ENCODE data around the gene FATE1. TPM values are rescaled to one million over a fixed set of nuclear protein-coding genes. Genes with fewer than 3 reads are reported as not detected.

Gene FATE1
- total RNA-seq (2021) (0.45 TPM in 1 of 2 replicates, not detected in the other), Bru-seq, nascent RNA (not detected), BruChase-seq, experiment 1, labeled RNA remaining after a 2-hour chase (not detected), BruChase-seq, experiment 2, labeled RNA remaining after a 6-hour chase (not detected)
- long read RNA-seq, result 0 reads

- intact Hi-C loops (cut with micrococcal nuclease; ENCODE audit: unreplicated experiment), result no loop called here
- POLR2A ChIA-PET (ENCODE audit: low non-redundant PET), result no interaction called here
Observed at GRCh38 chrX:151715752-151716151, at the start of gene FATE1. Gene FATE1, plus strand, starts transcription at chrX:151716035. Its CDS starts 85 bp downstream, at chrX:151716120.

GRCh38 chrX:151675121-151675746 is 40.6 kb upstream of the FATE1 start:
- DNase-seq (ENCODE audit: low spot score), result no peak
- H3K9me3 ChIP-seq (ENCODE audit: low read depth, low read length, poor library complexity, severe bottlenecking), result no peaks in the 10 kb centered on the region
- no peak overlapping the region for H3K4me3 ChIP-seq (ENCODE audit: low read depth, low read length, poor library complexity, severe bottlenecking)
- no peak for TF ChIP-seq CTCF (conservative IDR thresholded peaks at IDR 0.05; ENCODE audit: low read depth, low read length)
- TF ChIP-seq EZH2 (IDR thresholded peaks at IDR 0.05; ENCODE audit: borderline replicate concordance, low read depth, low read length, poor library complexity, severe bottlenecking), result no peak
- intact Hi-C loops (cut with micrococcal nuclease; ENCODE audit: unreplicated experiment), result loop anchor here (5.0 to 10.0 kb wide), 2 partner anchors 168 to 1110 kb away; partner anchors contain the start of gene MTM1
- ChIA-PET CTCF (no interaction called here), POLR2A (ENCODE audit: low non-redundant PET) (no interaction called here)
- H3K36me3 ChIP-seq (ENCODE audit: insufficient read depth, low read length, poor library complexity, severe bottlenecking), result no peaks in the 10 kb centered on the region
- no peak overlapping the region for H3K27ac ChIP-seq (ENCODE audit: low read depth, low read length, poor library complexity, severe bottlenecking)
- H3K4me1 ChIP-seq (ENCODE audit: insufficient read depth, low read length, poor library complexity, severe bottlenecking), result no peaks in the 10 kb centered on the region
- H3K27me3 ChIP-seq (replicated peaks; ENCODE audit: insufficient read depth, low read depth, low read length, poor library complexity), result no peaks in the 10 kb centered on the region
- no TSS peak for BruUV-seq (replicated peaks)

More at GRCh38 chrX:151715752-151716151, at the start of gene FATE1:
- no peaks in the 10 kb centered on the region for H3K9me3 ChIP-seq (ENCODE audit: low read depth, low read length, poor library complexity, severe bottlenecking)
- H3K4me3 ChIP-seq (ENCODE audit: low read depth, low read length, poor library complexity, severe bottlenecking), result no peak within 1 kb of the TSS
- H3K27me3 ChIP-seq (replicated peaks; ENCODE audit: insufficient read depth, low read depth, low read length, poor library complexity), result no peaks in the 10 kb centered on the region
- BruUV-seq (replicated peaks), result no TSS peak
- H3K27ac ChIP-seq (ENCODE audit: low read depth, low read length, poor library complexity, severe bottlenecking), result no peak within 1 kb of the TSS
- CTCF ChIA-PET, result no interaction called here
- TF ChIP-seq EZH2 (IDR thresholded peaks at IDR 0.05; ENCODE audit: borderline replicate concordance, low read depth, low read length, poor library complexity, severe bottlenecking) (no peak), CTCF (conservative IDR thresholded peaks at IDR 0.05; ENCODE audit: low read depth, low read length) (no peak)
- no peaks in the 10 kb centered on the region for H3K36me3 ChIP-seq (ENCODE audit: insufficient read depth, low read length, poor library complexity, severe bottlenecking)
- no peak for DNase-seq (ENCODE audit: low spot score)
- H3K4me1 ChIP-seq (ENCODE audit: insufficient read depth, low read length, poor library complexity, severe bottlenecking), result no peaks in the 10 kb centered on the region

- H3K4me3 ChIP-seq (ENCODE audit: low read depth, low read length, poor library complexity, severe bottlenecking), result no peak overlapping the region
- TF ChIP-seq EZH2 (IDR thresholded peaks at IDR 0.05; ENCODE audit: borderline replicate concordance, low read depth, low read length, poor library complexity, severe bottlenecking) (no peak), CTCF (conservative IDR thresholded peaks at IDR 0.05; ENCODE audit: low read depth, low read length) (no peak)
- no peaks in the 10 kb centered on the region for H3K9me3 ChIP-seq (ENCODE audit: low read depth, low read length, poor library complexity, severe bottlenecking)
- H3K36me3 ChIP-seq (ENCODE audit: insufficient read depth, low read length, poor library complexity, severe bottlenecking), result no peaks in the 10 kb centered on the region
- DNase-seq (ENCODE audit: low spot score), result no peak
- CTCF ChIA-PET, result no interaction called here
- BruUV-seq (replicated peaks), result no TSS peak
- H3K4me1 ChIP-seq (ENCODE audit: insufficient read depth, low read length, poor library complexity, severe bottlenecking), result no peaks in the 10 kb centered on the region
- intact Hi-C loops (cut with micrococcal nuclease; ENCODE audit: unreplicated experiment), result loop anchor here (5.0 to 10.0 kb wide), 2 partner anchors 169 to 1111 kb away; partner anchors contain the start of gene MTM1
- no peak overlapping the region for H3K27ac ChIP-seq (ENCODE audit: low read depth, low read length, poor library complexity, severe bottlenecking)
- H3K27me3 ChIP-seq (replicated peaks; ENCODE audit: insufficient read depth, low read depth, low read length, poor library complexity), result no peaks in the 10 kb centered on the region
- POLR2A ChIA-PET (ENCODE audit: low non-redundant PET), result interaction anchor here (0.5 kb wide), 1 partner anchor 37 kb away, joined by 3 read pairs; no protein-coding TSS in a partner anchor
Observed at GRCh38 chrX:151676196-151676595, 39.6 kb upstream of the FATE1 start.
